HL-60 (cell line): ENCODE results near the gene CERS5.

Experiments
- POLR2AphosphoS5 ChIP-seq: IDR thresholded peaks from 2 replicates; pipeline ENCODE4 v1.6.1; 2012; ENCODE audit warnings: low read depth
- TF ChIP-seq, protein P1 (sequence below): IDR thresholded peaks from one replicate; pipeline ENCODE4 v1.5.1; 2011; ENCODE audit warnings: low read length, control low read depth, inconsistent platforms; ENCODE audit not compliant: insufficient read depth

DNA sequence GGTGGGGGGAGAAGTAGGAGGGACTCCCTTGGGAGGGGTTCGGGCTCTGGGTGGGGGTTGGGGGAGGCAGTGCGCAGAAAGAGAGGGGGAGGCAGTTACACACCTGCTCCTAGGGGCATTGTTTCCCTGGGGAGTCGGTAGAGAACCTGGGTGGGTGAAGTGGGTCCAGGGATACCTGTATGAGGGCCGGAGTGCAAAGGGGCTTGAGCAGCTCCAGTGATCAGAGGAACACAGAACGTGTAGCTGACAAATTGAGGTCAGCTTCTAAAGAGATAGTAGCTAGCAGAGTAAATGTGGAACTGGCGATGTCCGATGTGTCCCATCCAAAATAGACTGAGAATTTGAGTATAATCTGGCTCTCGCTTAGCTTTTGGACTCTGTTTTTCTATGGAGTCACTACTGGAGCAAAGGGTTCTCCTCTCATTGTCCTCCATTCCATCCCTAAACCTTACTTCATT lies 81.5 kb downstream of the CERS5 start:
- TF ChIP-seq, protein P1, sequence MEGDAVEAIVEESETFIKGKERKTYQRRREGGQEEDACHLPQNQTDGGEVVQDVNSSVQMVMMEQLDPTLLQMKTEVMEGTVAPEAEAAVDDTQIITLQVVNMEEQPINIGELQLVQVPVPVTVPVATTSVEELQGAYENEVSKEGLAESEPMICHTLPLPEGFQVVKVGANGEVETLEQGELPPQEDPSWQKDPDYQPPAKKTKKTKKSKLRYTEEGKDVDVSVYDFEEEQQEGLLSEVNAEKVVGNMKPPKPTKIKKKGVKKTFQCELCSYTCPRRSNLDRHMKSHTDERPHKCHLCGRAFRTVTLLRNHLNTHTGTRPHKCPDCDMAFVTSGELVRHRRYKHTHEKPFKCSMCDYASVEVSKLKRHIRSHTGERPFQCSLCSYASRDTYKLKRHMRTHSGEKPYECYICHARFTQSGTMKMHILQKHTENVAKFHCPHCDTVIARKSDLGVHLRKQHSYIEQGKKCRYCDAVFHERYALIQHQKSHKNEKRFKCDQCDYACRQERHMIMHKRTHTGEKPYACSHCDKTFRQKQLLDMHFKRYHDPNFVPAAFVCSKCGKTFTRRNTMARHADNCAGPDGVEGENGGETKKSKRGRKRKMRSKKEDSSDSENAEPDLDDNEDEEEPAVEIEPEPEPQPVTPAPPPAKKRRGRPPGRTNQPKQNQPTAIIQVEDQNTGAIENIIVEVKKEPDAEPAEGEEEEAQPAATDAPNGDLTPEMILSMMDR, result no peak
- TF ChIP-seq POLR2AphosphoS5, result no peak
